ENCODE data around the gene CRYGN.
A peak's percentile ranks its signal among the peaks of the same experiment; 100 is the strongest.

The CRYGN gene

GRCh38 chr7:151430391-151431205 is 9.3 kb downstream of the CRYGN start:
- Histone ChIP-seq H3K4me1 (ENCODE audit: control insufficient read depth in 2 of 2, insufficient read depth in 1 of 2, low read depth in 1 of 2, low read length in 2 of 2) (peaks cover 13 to 22% of the 10 kb centered on the region in 2 donors), H4K91ac (ENCODE audit: low read depth, low read length, poor library complexity) (no peak overlapping the region)
- no CpG with 5 or more reads among the region's 16 CpGs for WGBS, 2 donors (ENCODE audit: extremely low coverage in 2 of 2, insufficient read length in 2 of 2, insufficient replicate concordance in 1 of 2)

GRCh38 chr7:151429560-151430331 is 10.2 kb downstream of the CRYGN start:
- Histone ChIP-seq H3K23ac (ENCODE audit: low read depth, low read length, poor library complexity) (no peak overlapping the region), H2BK15ac (ENCODE audit: low read length) (peak overlapping the region; percentile 18), H3K4me1 (ENCODE audit: control insufficient read depth in 2 of 2, insufficient read depth in 1 of 2, low read depth in 1 of 2, low read length in 2 of 2) (peaks cover 13 to 22% of the 10 kb centered on the region in 2 donors), H2BK120ac (ENCODE audit: low read depth, low read length) (no peak overlapping the region), H4K91ac (ENCODE audit: low read depth, low read length, poor library complexity) (no peak overlapping the region), H3K79me1 (ENCODE audit: low read depth, low read length) (no peaks in the 10 kb centered on the region), H3K9me3 (replicated peaks in 1 of 2; ENCODE audit: control insufficient read depth in 2 of 2, insufficient read depth in 1 of 2, low read depth in 1 of 2, low read length in 2 of 2) (peaks cover 3 to 9% of the 10 kb centered on the region in 2 donors), H3K4me3 (ENCODE audit: low read length in 2 of 2) (no peak overlapping the region), H3K27ac (replicated peaks; ENCODE audit: low read length) (no peak overlapping the region), H2BK5ac (ENCODE audit: low read length) (peak overlapping the region; percentile 33), H2AK5ac (ENCODE audit: low read depth, low read length) (peak overlapping the region; percentile 73), H3K4me2 (ENCODE audit: insufficient read depth, low read length, poor library complexity, severe bottlenecking) (no peak overlapping the region), H4K8ac (ENCODE audit: low read depth, low read length) (no peak overlapping the region), H2BK12ac (ENCODE audit: low read length) (no peak overlapping the region), H3K14ac (ENCODE audit: low read length) (no peak overlapping the region), H3K36me3 (replicated peaks in 1 of 2; ENCODE audit: control insufficient read depth in 2 of 2, insufficient read depth in 2 of 2, low read length in 2 of 2) (no peaks in the 10 kb centered on the region), H3K27me3 (ENCODE audit: control insufficient read depth in 3 of 3, insufficient read depth in 3 of 3, low read depth in 1 of 3, low read length in 3 of 3) (peaks cover 0 to 17% (median 0%) of the 10 kb centered on the region in 3 experiments), H2AFZ (ENCODE audit: low read length) (no peak overlapping the region), H3K4ac (ENCODE audit: low read length) (no peak overlapping the region), H3K9ac (ENCODE audit: low read depth, low read length, poor library complexity) (no peak overlapping the region), H3K18ac (ENCODE audit: low read length) (peak overlapping the region; percentile 4)
- DNase-seq (ENCODE audit: low spot score), result no peak
- whole genome bisulfite sequencing, 2 donors (ENCODE audit: extremely low coverage in 2 of 2, insufficient read length in 2 of 2, insufficient replicate concordance in 1 of 2), result no CpG with 5 or more reads among the region's 10 CpGs

More at GRCh38 chr7:151430391-151431205, 9.3 kb downstream of the CRYGN start:
- peak overlapping the region; percentile 73 for H2AK5ac ChIP-seq (ENCODE audit: low read depth, low read length)
- H2BK12ac ChIP-seq (ENCODE audit: low read length), result no peak overlapping the region
- no peak overlapping the region for H3K9ac ChIP-seq (ENCODE audit: low read depth, low read length, poor library complexity)
- no peaks in the 10 kb centered on the region for H3K36me3 ChIP-seq (replicated peaks in 1 of 2; ENCODE audit: control insufficient read depth in 2 of 2, insufficient read depth in 2 of 2, low read length in 2 of 2)
- H2BK5ac ChIP-seq (ENCODE audit: low read length), result peak overlapping the region; percentile 33
- peak overlapping the region; percentile 65 for H2BK120ac ChIP-seq (ENCODE audit: low read depth, low read length)
- peak overlapping the region; percentile 18 for H2BK15ac ChIP-seq (ENCODE audit: low read length)
- H3K79me1 ChIP-seq (ENCODE audit: low read depth, low read length), result no peaks in the 10 kb centered on the region
- peak overlapping the region; percentile 59 for H3K23ac ChIP-seq (ENCODE audit: low read depth, low read length, poor library complexity)
- no peak overlapping the region for H4K8ac ChIP-seq (ENCODE audit: low read depth, low read length)
- H3K18ac ChIP-seq (ENCODE audit: low read length), result peak overlapping the region; percentile 84
- H2AFZ ChIP-seq (ENCODE audit: low read length), result no peak overlapping the region
- H3K27ac ChIP-seq (replicated peaks; ENCODE audit: low read length), result no peak overlapping the region
- peaks cover 3 to 9% of the 10 kb centered on the region in 2 donors for H3K9me3 ChIP-seq (replicated peaks in 1 of 2; ENCODE audit: control insufficient read depth in 2 of 2, insufficient read depth in 1 of 2, low read depth in 1 of 2, low read length in 2 of 2)
- DNase-seq (ENCODE audit: low spot score), result no peak
- H3K4me2 ChIP-seq (ENCODE audit: insufficient read depth, low read length, poor library complexity, severe bottlenecking), result no peak overlapping the region
- H3K4ac ChIP-seq (ENCODE audit: low read length), result no peak overlapping the region
- H3K27me3 ChIP-seq (ENCODE audit: control insufficient read depth in 3 of 3, insufficient read depth in 3 of 3, low read depth in 1 of 3, low read length in 3 of 3), result peaks cover 0 to 22% (median 0%) of the 10 kb centered on the region in 3 experiments
- H3K4me3 ChIP-seq (ENCODE audit: low read length in 2 of 2), result no peak overlapping the region
- H3K14ac ChIP-seq (ENCODE audit: low read length), result no peak overlapping the region

- Histone ChIP-seq H2BK12ac (ENCODE audit: low read length) (peak overlapping the region; percentile 16), H2BK5ac (ENCODE audit: low read length) (no peak overlapping the region), H3K4me2 (ENCODE audit: insufficient read depth, low read length, poor library complexity, severe bottlenecking) (no peak overlapping the region), H2BK120ac (ENCODE audit: low read depth, low read length) (no peak overlapping the region), H3K9me3 (replicated peaks in 1 of 2; ENCODE audit: control insufficient read depth in 2 of 2, insufficient read depth in 1 of 2, low read depth in 1 of 2, low read length in 2 of 2) (peaks cover 3 to 9% of the 10 kb centered on the region in 2 donors), H3K18ac (ENCODE audit: low read length) (peak overlapping the region; percentile 2), H3K27me3 (ENCODE audit: control insufficient read depth in 3 of 3, insufficient read depth in 3 of 3, low read depth in 1 of 3, low read length in 3 of 3) (peaks cover 0 to 11% (median 0%) of the 10 kb centered on the region in 3 experiments), H3K4ac (ENCODE audit: low read length) (no peak overlapping the region), H3K27ac (replicated peaks; ENCODE audit: low read length) (peak overlapping the region; percentile 66), H4K91ac (ENCODE audit: low read depth, low read length, poor library complexity) (no peak overlapping the region), H3K36me3 (replicated peaks in 1 of 2; ENCODE audit: control insufficient read depth in 2 of 2, insufficient read depth in 2 of 2, low read length in 2 of 2) (no peaks in the 10 kb centered on the region), H3K23ac (ENCODE audit: low read depth, low read length, poor library complexity) (no peak overlapping the region), H3K9ac (ENCODE audit: low read depth, low read length, poor library complexity) (no peak overlapping the region), H3K4me3 (ENCODE audit: low read length in 2 of 2) (no peak overlapping the region), H3K14ac (ENCODE audit: low read length) (peak overlapping the region; percentile 77), H2AFZ (ENCODE audit: low read length) (peak overlapping the region; percentile 83), H2BK15ac (ENCODE audit: low read length) (no peak overlapping the region), H3K4me1 (ENCODE audit: control insufficient read depth in 2 of 2, insufficient read depth in 1 of 2, low read depth in 1 of 2, low read length in 2 of 2) (peaks cover 13 to 22% of the 10 kb centered on the region in 2 donors), H2AK5ac (ENCODE audit: low read depth, low read length) (peak overlapping the region; percentile 44), H4K8ac (ENCODE audit: low read depth, low read length) (no peak overlapping the region), H3K79me1 (ENCODE audit: low read depth, low read length) (no peaks in the 10 kb centered on the region)
- WGBS, 2 donors (ENCODE audit: extremely low coverage in 2 of 2, insufficient read length in 2 of 2, insufficient replicate concordance in 1 of 2), result no CpG with 5 or more reads among the region's 5 CpGs
- no peak for DNase-seq (ENCODE audit: low spot score)
These were observed 10.7 kb downstream of the CRYGN start for GRCh38 chr7:151429237-151429559.
